DOHH2 (cell line): ENCODE data around the gene FAM53B.

ENCODE experiments used
- EZH2phosphoT487 ChIP-seq: fragments of 200-600 bp; sonication (generic); IDR thresholded peaks from 2 replicates; pipeline ENCODE4 v1.6.1; 2017; ENCODE audit warnings: borderline replicate concordance, mild to moderate bottlenecking, antibody characterized with exemption, low read length, moderate library complexity, mixed read lengths
- TF ChIP-seq, protein P1 (sequence below): fragments of 200-600 bp; sonication (generic); IDR thresholded peaks from one replicate; pipeline ENCODE4 v1.5.1; 2014; ENCODE audit warnings: antibody characterized with exemption, mild to moderate bottlenecking, low read depth, low read length; ENCODE audit not compliant: poor library complexity, severe bottlenecking

- TF ChIP-seq, protein P1, sequence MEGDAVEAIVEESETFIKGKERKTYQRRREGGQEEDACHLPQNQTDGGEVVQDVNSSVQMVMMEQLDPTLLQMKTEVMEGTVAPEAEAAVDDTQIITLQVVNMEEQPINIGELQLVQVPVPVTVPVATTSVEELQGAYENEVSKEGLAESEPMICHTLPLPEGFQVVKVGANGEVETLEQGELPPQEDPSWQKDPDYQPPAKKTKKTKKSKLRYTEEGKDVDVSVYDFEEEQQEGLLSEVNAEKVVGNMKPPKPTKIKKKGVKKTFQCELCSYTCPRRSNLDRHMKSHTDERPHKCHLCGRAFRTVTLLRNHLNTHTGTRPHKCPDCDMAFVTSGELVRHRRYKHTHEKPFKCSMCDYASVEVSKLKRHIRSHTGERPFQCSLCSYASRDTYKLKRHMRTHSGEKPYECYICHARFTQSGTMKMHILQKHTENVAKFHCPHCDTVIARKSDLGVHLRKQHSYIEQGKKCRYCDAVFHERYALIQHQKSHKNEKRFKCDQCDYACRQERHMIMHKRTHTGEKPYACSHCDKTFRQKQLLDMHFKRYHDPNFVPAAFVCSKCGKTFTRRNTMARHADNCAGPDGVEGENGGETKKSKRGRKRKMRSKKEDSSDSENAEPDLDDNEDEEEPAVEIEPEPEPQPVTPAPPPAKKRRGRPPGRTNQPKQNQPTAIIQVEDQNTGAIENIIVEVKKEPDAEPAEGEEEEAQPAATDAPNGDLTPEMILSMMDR: no peak
- no peak for TF ChIP-seq EZH2phosphoT487
These were observed 151.3 kb downstream of the FAM53B start for GRCh38 chr10:124592736-124593430.
